Lung (tissue), 12 donors: ENCODE data around the gene GRIN3B. TPM values are rescaled to one million over a fixed set of nuclear protein-coding genes. Genes with fewer than 3 reads are reported as not detected.

ENCODE experiments used
- ATAC-seq: fragments of 200-7000 bp; cut with Tn5 transposase; one replicate; pipeline ENCODE4 v1.9.1; 2020; ENCODE audit warnings: moderate number of reproducible peaks; ENCODE audit not compliant: insufficient read depth, low FRiP score
- DNase-seq, 3 donors: peaks; one replicate each; pipeline ENCODE4 v3.0.0-alpha.2; 2013 to 2017
- H3K27ac ChIP-seq, 2 donors: one replicate each; pipeline ENCODE4 v1.5.1; 2013; ENCODE audit warnings: mild to moderate bottlenecking in 2 of 2, moderate library complexity in 2 of 2, control low read depth in 1 of 2, inconsistent platforms in 1 of 2, low read depth in 1 of 2, low read length in 1 of 2
- H3K27me3 ChIP-seq, 3 donors: one replicate each; pipeline ENCODE4 v1.5.1; 2013; ENCODE audit warnings: low read length in 2 of 3; ENCODE audit not compliant: control insufficient read depth in 3 of 3, insufficient read depth in 3 of 3
- H3K36me3 ChIP-seq, 4 donors: one replicate each; pipeline ENCODE4 v1.5.1; 2013; ENCODE audit warnings: low read length in 4 of 4, mild to moderate bottlenecking in 1 of 4, moderate library complexity in 1 of 4; ENCODE audit not compliant: control insufficient read depth in 4 of 4, insufficient read depth in 4 of 4
- H3K4me1 ChIP-seq, 5 donors: one replicate each; pipeline ENCODE4 v1.5.1; 2013; ENCODE audit warnings: low read length in 5 of 5, mild to moderate bottlenecking in 2 of 5, moderate library complexity in 1 of 5; ENCODE audit not compliant: control insufficient read depth in 5 of 5, insufficient read depth in 5 of 5
- H3K4me3 ChIP-seq: one replicate; pipeline ENCODE4 v1.5.1; 2013; ENCODE audit warnings: mild to moderate bottlenecking, control low read depth, moderate library complexity
- H3K9ac ChIP-seq, 2 donors: one replicate each; pipeline ENCODE4 v1.5.1; 2013; ENCODE audit warnings: low read length in 2 of 2, control low read depth in 1 of 2; ENCODE audit not compliant: insufficient read depth in 1 of 2
- H3K9me3 ChIP-seq, 4 donors: one replicate each; pipeline ENCODE4 v1.5.1; 2013; ENCODE audit warnings: low read length in 3 of 4, mild to moderate bottlenecking in 1 of 4, moderate library complexity in 1 of 4; ENCODE audit not compliant: control insufficient read depth in 4 of 4, insufficient read depth in 3 of 4
- WGBS, 2 donors: extraction: QIAGEN DNeasy Blood & Tissue Kit; methylation state at CpG; one replicate each; pipeline ENCODE4 v1.1.7; 2013; 5-methylcytosine and 5-hydroxymethylcytosine counted together
- polyA plus RNA-seq, 2 donors: library from polyadenylated mRNA; stranded (reverse); fragments of 200-250 nt; gene quantifications; one replicate each; pipeline ENCODE4 v1.2.1, GENCODE V29; 2013
- total RNA-seq, 2 donors: library from RNA; depleted of rRNA in 1 of 2; stranded (reverse); fragments of >200 nt in 1 of 2; gene quantifications; one replicate each; pipeline ENCODE4 v1.2.1, GENCODE V29; 2014 to 2021
- TF ChIP-seq, protein P1 (sequence below): IDR thresholded peaks from 2 replicates; pipeline ENCODE4 v1.5.1; 2012; ENCODE audit warnings: mild to moderate bottlenecking; ENCODE audit errors: control extremely low read depth, extremely low read depth
- donor health status: control.
- donor health status: control.
- donor health status: Bipolar disorder and iron deficiency.
- donor health status: healthy.
- donor health status: DM: yes; HTN: yes; CAD: no.

The GRIN3B gene
- total and polyA plus RNA-seq, 4 donors = 1.3 to 11.6 (median 2.4) TPM

DNA sequence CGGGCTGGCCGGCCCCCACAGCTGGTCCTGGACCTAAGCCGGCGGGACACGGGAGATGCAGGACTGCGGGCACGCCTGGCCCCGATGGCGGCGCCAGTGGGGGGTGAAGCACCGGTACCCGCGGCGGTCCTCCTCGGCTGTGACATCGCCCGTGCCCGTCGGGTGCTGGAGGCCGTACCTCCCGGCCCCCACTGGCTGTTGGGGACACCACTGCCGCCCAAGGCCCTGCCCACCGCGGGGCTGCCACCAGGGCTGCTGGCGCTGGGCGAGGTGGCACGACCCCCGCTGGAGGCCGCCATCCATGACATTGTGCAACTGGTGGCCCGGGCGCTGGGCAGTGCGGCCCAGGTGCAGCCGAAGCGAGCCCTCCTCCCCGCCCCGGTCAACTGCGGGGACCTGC lies 3.1 kb downstream of the GRIN3B start:
- no peak overlapping the region for H3K9ac ChIP-seq
- peaks cover 5 to 22% (median 15%) of the 10 kb centered on the region in 3 donors for H3K27me3 ChIP-seq
- H3K4me1 ChIP-seq = peaks cover 0 to 9% (median 0%) of the 10 kb centered on the region in 5 donors
- DNase-seq (no peak), ATAC-seq (no peak)
- 84 to 86% methylated on average over 37 of the region's 37 CpGs for WGBS, 2 donors
- H3K9me3 ChIP-seq = no peaks in the 10 kb centered on the region
- H3K36me3 ChIP-seq = peaks cover 0 to 3% (median 0%) of the 10 kb centered on the region in 4 donors
- no peak overlapping the region for H3K27ac ChIP-seq
- TF ChIP-seq, protein P1, sequence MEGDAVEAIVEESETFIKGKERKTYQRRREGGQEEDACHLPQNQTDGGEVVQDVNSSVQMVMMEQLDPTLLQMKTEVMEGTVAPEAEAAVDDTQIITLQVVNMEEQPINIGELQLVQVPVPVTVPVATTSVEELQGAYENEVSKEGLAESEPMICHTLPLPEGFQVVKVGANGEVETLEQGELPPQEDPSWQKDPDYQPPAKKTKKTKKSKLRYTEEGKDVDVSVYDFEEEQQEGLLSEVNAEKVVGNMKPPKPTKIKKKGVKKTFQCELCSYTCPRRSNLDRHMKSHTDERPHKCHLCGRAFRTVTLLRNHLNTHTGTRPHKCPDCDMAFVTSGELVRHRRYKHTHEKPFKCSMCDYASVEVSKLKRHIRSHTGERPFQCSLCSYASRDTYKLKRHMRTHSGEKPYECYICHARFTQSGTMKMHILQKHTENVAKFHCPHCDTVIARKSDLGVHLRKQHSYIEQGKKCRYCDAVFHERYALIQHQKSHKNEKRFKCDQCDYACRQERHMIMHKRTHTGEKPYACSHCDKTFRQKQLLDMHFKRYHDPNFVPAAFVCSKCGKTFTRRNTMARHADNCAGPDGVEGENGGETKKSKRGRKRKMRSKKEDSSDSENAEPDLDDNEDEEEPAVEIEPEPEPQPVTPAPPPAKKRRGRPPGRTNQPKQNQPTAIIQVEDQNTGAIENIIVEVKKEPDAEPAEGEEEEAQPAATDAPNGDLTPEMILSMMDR = no peak
- no peak overlapping the region for H3K4me3 ChIP-seq

DNA sequence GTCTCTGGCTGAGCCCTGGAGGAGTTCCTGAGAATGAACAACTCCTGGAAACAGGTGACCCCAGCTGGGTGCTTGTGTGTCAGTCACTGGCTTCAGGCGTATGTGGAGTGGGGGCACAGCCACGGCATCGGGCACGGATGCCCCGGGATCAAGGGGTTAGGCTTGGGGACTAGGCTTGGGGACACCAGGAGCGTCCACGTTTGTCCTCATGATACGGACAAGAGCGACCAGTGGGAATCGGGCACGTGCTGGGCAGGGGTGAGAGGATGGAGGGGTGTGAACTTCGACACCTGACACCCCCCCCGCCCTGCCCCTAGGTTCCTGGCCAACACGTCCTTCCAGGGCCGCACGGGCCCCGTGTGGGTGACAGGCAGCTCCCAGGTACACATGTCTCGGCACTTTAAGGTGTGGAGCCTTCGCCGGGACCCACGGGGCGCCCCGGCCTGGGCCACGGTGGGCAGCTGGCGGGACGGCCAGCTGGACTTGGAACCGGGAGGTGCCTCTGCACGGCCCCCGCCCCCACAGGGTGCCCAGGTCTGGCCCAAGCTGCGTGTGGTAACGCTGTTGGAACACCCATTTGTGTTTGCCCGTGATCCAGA lies 4.1 kb downstream of the GRIN3B start:
- DNase-seq (no peak), ATAC-seq (no peak)
- Histone ChIP-seq H3K4me1 (peaks cover 0 to 19% (median 0%) of the 10 kb centered on the region in 5 donors), H3K27me3 (peaks cover 5 to 12% (median 6%) of the 10 kb centered on the region in 3 donors), H3K9ac (no peak overlapping the region), H3K4me3 (no peak overlapping the region), H3K27ac (no peak overlapping the region), H3K9me3 (peaks cover 0 to 2% (median 0%) of the 10 kb centered on the region in 4 donors), H3K36me3 (peaks cover 0 to 12% (median 0%) of the 10 kb centered on the region in 4 donors)
- 73 to 77% methylated on average over 32 of the region's 32 CpGs for WGBS, 2 donors
- TF ChIP-seq, protein P1 = no peak

DNA sequence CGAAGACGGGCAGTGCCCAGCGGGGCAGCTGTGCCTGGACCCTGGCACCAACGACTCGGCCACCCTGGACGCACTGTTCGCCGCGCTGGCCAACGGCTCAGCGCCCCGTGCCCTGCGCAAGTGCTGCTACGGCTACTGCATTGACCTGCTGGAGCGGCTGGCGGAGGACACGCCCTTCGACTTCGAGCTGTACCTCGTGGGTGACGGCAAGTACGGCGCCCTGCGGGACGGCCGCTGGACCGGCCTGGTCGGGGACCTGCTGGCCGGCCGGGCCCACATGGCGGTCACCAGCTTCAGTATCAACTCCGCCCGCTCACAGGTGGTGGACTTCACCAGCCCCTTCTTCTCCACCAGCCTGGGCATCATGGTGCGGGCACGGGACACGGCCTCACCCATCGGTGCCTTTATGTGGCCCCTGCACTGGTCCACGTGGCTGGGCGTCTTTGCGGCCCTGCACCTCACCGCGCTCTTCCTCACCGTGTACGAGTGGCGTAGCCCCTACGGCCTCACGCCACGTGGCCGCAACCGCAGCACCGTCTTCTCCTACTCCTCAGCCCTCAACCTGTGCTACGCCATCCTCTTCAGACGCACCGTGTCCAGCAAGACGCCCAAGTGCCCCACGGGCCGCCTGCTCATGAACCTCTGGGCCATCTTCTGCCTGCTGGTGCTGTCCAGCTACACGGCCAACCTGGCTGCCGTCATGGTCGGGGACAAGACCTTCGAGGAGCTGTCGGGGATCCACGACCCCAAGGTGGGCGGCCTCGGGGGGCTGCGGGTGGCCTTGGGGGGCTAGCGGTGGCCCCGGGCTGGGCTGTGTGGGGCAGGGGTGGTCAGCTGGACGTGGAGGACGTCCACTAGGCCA lies 4.8 kb downstream of the GRIN3B start:
- Histone ChIP-seq H3K36me3 (peaks cover 0 to 18% (median 0%) of the 10 kb centered on the region in 4 donors), H3K27ac (no peak overlapping the region), H3K9ac (no peak overlapping the region), H3K4me1 (peaks cover 0 to 26% (median 0%) of the 10 kb centered on the region in 5 donors), H3K9me3 (peaks cover 0 to 2% (median 0%) of the 10 kb centered on the region in 4 donors), H3K27me3 (peaks cover 3 to 9% (median 5%) of the 10 kb centered on the region in 3 donors), H3K4me3 (no peak overlapping the region)
- 90 to 91% methylated on average over 61 to 70 of the region's 70 CpGs for WGBS, 2 donors
- ATAC-seq (no peak), DNase-seq (no peak)
- TF ChIP-seq, protein P1 = no peak
